NCI-H2171 (cell line): ENCODE data around the gene P2RY13.
A peak's percentile ranks its signal among the peaks of the same experiment; 100 is the strongest.

Experiments used
- DNase-seq: peaks from one replicate; lab custom pipeline; 2025; lab: John Stamatoyannopoulos, UW

The P2RY13 gene

DNA sequence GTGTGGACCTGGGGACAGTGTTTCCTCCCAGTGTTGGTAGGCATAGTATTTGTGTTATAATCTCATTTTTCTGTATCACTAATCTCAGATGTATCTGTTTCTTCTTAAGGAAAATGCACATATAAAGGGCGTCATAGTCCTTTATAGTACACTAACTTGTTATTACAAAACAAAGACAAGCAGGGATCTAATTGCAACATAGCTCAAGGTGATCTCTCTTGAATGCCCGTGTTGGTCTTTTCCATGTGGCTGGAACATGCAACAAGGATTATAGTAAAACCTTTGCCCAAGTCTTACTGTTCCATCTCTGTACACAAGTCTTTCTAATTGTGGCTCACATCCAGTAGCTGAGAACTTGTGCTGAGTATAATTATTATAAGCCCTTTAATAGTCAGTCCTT, 9.2 kb downstream of the P2RY13 start:
- DNase-seq, result no peak

DNA sequence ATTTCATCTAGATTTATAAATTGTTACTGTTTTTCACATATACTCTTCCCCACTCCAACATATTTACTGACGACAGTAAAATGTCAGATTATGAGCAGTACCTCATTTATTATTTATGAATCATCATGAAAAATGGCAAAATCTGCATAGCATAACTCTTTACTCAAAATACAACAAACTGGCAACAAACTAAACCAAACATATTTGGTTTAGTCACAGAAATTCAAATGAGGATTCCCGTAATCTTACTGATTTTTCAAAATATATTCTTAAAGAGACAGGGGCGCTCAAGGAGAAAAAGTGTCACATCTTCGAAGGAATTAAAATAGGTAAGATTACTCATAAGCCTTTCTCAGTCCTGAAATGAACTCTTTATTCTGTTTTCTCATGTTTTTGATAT, 9.7 kb downstream of the P2RY13 start:
- no peak for DNase-seq

DNA sequence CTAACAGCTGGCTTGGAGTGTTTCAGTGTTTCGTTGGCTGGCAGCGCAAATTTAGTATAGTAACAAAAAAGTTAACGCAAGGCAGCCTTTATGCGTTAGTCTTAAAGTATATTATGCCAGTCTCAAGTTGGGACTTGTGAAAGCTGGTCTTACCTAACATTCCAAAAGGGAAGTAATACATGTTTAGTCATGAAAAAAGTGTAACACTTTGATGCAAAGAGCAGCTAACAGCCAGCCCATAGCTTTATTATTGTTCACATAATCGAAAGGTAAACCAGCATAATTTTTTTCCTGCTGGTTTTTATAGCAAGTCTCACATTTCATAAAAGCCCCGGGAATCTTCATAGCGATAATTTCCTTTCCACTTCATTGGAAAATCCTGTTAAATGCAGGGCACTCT, 10.4 kb downstream of the P2RY13 start:
- DNase-seq, result no peak

DNA sequence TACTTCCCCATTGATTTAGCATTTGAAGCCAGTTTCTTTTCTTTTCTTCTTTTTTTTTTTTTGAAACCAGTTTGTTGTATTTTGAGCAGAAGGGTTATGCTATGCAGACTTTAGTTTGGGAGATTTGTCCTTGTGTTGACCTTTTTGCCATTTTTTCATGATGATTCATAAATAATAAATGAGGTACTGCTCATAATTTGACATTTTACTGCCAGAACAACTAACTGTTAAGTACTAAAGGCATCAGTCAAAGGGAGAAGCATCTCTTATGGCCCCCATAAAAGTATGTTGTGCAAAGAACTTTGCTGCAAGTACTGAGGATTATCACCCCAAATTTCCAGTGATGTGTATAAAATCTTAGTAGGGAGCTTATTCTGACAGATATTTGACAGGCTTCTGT, 11.0 kb downstream of the P2RY13 start:
- no peak for DNase-seq

DNA sequence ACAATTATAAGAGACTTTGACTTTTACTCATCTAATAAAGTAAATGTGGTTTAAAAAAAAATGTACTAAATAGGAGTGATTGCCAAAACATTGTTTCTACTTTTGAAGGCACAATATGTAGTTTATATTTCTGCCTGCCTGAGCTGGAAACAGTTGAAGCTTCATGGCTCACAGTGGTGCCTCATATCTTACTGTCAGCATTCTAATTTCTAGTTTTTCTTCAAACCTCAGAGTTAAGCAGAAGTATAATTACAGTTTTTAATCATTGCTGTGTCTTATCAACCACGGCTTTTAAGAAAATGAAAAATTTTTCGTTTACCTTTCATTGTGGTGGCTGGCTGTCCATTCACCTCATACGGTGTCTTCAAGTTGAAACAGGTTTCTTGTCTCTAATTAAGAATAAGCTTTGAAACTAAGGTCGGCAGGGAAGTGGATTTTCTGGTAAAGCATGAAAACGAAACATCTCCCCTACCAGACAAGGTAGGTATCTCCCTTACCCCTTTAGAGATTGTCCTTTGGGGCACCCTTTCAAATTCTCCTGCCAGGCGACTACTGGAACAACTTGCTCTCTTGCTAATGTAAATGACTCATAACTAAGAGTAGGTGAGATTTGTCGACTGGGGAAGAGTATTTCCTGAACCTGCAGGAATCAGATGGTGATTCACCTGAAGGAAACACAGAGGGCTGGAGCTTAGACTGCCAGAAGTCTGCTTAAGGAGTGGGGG, 12.9 kb downstream of the P2RY13 start, which contains the start of gene GPR87:
Gene GPR87 (minus strand): TSS at position 554 of the 725 bp plus-strand sequence. CDS start 16,720 bp downstream, outside the sequence.
- DNase-seq, result no peak

DNA sequence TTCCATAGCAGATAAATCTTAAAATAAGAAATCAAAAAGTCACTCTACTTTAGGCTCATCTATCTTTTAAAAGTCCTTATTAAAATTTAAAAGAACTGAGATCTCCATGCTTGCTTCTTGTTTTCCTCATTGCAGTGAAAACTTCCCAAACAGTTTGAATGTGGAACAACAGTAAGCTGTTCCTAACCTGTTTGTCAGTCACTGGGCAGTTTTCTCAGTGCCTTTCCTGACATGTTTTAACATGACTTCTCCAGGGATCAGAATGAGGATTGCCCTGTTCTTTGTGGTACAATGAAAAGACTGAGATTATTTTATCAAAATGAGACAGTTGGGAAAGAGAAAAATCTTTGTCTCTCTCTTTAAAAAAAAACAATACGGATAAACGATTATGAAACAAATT, 13.5 kb downstream of the P2RY13 start:
- DNase-seq, result no peak

DNA sequence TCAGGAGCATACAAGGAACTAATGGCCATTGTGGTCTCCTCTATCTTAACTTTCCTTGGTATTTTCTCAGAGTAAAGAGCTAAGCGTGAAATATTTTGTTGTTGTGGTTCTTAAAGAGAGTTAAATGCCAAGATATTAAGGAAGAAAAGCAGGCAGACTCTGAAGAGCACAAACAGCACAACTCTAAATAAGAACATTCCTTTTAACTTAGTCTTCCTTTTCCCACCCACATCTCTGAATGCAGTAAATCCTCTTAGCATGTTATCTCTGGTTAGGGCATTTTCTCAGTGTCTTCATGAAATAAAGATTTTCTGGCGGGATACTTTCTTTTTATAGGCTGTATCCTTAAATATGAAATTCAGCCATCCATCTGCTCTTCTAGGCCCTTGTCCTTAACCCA, 14.2 kb downstream of the P2RY13 start:
- no peak for DNase-seq

DNA sequence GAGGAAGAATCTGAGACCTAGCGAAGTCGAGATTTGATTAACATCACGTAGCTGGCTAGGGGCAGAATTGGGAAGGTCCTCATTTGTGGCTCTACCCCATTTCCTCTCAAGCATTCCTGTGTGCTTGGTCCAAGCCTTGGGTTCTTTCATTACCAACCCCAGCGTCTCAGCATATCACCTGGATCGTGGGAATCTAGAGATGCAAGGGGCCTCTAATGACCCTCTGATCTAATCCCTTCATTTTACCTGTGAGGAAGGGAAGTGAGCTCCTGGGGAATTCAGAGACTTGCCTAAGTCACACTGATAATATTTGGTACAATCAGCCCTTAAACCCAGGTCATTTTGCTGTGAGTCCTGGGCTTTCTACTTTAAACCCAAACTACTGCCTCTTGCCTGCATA, 14.8 kb downstream of the P2RY13 start:
- no peak for DNase-seq

DNA sequence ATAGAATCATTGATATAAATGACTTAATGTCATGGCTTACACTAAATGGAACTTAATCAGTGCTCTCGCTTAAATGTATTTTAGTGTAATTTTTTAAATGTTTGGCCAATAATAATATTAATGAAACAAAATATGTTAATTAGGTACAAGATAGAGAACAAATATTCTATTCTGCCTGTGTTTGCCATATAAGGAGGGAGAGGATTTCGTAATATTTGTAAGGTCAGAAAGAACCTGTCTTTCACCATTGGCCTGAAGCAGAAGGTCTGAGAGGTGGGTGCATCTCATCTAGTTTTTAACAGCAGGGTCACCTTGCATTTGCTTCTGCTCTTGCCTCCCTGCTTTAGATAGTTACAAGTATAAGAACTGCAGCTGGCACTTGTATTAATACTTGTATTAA, 15.2 kb downstream of the P2RY13 start:
- no peak for DNase-seq

DNA sequence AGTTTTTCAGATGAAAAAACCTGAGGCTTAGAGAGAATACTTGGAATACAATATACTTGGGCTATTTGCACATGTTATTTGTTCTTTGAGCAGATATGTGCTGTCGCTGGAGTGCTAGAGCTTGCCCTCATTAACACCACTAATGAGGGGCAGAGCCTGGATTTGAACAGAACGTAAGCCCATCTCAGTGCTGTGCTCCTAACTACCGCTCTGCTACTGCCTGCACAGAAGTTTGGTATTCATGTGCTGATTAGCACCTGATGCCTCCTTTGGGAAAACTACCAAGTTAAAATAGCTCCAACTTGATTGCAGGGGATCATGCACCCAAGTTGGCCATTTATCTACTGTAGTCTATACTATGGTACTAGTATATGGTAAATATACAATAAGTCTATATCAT, 16.4 kb downstream of the P2RY13 start:
- no peak for DNase-seq

DNA sequence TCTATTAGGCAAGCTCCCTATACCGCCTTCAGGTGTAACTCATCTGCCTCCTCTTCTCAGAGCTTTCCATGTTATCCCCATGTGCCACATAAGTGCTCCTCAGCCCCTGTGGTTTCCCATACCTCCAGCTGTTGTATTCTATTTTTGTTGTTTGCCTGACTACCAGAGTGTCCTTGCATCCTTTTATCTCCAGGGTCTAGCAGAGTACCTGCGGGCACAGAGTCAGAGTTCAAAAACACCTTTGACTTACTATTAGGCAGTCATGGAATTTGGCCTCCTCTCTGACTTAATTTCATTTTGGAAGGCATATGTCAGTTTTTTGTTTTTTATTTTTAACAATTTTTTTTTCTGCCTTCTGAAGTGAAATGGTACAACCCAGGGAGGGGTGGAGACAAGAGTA, 19.8 kb downstream of the P2RY13 start:
- DNase-seq, result no peak

DNA sequence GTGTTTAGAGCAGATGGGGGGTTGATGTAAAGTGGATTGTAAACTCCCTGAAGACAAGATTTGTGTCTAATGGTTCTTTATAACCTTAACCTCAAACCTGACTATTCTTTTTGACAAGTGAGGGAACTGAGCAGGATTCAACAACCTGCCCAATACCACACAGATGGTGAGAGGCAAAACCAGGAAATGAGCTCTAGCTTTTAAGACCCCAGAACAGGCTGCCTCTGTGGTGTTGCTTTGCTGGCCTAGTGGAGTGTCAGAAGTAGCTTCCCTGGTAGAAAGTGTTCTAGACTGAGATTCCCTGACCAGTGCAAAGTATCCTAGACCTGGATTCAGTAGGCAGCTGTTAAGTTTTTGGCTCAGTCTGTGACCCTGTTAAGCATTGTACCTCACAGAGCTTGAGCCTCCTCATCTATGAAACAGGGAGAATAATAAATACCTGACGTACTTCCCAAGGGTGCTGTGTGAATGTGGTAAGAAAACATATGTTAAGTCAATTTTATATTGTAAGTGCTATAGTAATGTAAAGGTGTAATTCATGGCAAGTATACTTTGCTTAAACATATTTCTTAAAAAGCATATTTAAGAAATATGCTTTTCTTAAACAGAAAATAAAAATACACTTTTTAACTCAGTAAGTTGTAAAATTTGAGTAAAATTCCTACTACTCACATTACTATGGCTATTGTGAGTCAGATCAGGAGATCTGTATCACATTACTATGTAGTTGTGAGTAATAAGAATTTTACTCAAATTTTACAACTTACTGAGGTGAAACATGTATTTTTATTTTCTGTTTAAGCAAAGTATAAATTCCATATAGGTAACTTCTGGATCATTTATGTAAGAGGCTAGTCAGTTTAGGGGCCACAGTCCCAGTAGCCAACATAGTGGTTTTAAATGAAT, 21.5 kb downstream of the P2RY13 start:
- no peak for DNase-seq

DNA sequence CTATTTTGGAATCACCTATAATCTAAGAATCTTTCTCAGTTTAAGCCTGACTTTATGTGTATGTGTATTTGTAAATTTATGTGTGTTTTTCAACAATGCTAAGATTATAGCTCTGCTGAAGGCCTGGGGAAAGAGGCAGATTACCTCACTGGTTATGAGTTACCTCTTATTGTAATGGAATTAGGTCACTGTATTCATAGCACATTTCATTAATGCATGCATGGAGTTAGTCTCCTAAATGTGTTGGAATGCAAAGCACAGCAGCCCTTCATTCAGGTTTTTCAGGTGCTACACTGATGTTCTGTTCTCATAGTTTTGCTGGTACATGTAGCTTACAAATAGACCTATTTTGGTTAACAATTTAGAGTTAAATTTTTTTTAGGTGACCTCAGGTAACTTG, 22.2 kb downstream of the P2RY13 start:
- DNase-seq, result no peak

DNA sequence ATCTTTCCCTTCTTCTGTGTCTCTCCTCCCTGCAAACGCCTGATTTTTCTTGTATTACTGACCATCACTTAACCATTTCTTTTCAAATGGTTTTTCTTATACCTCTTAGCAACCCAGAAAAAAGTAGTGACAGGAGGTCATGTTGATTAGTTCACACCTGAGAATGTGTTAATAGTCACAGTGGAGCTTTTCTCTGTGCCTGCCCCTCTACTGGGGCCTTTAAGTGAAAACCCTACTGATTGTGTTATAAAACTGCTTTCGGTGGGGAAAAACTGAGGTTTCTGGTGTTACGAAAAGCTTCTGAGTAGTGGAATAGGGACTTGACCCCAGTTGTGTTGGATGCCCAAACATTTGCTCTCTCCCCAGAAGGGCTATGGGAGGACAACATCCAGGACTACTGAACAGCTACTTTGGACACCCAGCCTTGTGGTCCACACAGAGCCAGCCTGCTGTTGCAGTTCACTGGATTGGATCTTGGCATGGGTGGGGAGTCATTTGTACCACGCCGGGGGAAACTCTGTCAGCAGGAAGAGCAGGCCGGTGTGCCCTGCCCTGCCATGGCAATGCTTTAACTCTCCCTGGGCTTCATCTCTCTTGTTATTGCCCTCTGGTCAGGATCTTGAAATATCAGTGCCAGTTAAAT, 23.1 kb downstream of the P2RY13 start:
- DNase-seq, result no peak

DNA sequence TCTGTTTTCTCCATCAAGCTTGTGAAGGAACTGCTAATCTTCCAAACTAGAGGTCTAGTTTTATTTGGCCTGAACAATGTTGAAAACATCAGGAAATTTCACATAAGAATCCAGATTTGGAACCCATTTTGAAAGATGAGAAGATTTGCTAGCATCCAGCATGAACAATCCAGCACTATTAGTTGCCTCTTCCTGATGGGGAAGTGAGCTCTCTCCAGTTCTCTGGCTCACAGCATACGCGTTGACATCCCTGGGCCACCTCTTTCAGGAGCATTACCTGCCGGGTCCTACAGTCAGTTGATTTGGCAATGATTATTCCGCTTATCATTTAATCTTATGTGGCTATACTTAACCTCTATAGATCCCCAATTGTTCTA, 23.6 kb downstream of the P2RY13 start:
- DNase-seq, result no peak

DNA sequence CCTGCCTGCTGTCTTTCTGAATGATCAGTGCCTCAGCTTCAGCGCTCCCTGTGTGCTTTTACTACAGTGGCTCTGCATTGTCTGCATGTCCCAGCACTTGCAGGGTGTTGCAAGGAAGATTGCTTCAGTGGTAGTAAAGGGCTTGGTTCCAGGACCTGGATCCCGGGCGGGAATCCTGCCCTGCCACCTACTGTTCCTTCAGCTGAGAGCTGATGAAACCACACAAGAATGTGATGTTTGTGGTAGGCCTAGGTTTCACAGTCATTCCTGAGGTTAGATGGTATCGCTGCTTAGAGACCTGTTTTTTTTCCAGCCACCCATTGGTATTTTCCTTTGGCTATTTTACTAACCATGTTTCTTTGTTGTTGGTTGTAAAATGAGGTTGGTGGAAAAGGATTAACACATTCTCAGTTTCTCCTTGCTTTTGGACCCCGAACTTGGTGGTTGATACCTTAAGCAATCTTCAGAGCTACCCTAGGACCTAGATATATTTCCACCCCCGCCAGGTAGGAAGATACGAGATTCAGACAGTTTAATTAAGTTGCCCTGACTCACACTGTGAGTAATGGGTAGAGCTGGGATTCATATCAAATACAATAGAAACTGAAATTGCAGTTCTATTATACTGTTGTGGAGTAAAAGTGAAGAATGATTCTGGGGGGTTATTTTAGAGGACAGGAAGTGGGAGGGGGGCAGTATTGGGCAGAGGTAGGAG, 24.1 kb downstream of the P2RY13 start:
- DNase-seq, result no peak

DNA sequence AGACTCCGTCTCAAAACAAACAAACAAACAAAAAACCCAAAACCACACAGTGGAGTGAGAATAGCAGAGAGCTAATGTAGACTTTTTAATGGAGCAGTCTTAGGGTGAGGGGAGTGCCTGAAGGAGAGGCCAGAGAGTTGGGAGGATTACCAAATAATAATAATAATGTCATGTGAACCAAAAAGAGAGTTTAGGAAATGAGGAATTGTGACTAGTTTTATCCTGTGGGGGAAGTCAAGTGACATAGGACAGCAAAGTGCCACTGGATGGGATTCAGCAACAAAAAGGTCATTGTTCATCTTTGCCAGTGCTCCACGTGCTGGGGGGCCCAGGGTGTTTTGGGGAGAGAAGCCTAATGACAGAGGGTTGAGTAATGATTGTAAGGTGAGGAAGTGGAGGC, 25.6 kb downstream of the P2RY13 start:
- DNase-seq, result no peak

DNA sequence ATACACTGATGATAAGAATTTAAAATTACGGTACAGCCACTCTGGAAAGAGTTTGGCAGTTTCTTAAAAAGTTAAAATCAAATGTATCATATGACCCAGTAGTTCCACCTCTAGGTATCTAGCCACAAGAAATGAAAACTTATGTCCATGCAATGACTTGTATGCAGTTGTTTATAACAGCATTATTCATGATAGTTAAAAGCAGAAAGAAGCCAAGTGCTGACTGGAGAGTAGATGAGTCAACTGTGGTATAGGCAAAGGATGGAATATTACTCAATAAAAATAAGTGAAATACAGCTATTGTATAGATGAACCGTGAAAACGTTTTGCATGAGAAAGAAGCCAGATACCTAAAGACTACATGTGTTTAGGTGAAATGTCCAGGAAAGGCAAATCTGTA, 27.6 kb downstream of the P2RY13 start:
- no peak for DNase-seq

DNA sequence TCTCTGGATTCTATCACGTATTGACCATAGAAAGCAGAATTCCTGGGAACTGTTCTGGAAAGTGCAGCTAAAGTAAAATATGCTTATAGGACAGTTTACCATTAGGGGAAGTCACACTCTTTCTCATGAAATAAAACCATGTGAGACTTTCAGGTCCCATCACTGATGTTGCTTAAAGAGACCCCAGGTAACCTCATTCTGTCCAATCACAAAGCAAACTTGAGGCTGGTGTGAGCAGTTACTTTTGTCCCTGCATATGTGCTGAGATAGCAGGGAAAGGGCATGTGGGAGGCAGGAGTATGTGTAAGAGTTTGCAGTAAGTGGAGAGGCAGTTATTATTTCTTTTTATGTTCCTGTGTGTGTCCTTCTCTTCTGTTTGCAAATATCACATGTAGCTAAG, 28.8 kb downstream of the P2RY13 start:
- no peak for DNase-seq

DNA sequence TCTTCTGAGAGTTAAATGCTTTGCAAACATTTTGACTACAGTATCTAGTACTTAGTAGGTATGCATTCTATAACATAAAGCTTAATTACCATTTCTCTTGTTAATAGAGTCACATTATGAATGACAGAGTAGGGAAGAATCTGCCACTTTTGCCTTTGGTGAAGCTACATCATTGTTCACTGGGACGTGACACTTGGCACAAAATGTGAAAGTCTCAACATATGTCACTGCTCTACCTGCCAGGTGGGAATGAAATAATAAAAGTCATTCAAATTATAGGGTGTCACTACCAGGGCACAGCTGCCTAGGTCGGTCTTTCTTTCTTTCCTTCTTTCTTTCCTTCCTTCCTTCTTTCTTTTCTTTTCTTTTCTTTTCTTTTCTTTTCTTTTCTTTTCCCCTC, 30.3 kb downstream of the P2RY13 start:
- DNase-seq, result peak; percentile 41

DNA sequence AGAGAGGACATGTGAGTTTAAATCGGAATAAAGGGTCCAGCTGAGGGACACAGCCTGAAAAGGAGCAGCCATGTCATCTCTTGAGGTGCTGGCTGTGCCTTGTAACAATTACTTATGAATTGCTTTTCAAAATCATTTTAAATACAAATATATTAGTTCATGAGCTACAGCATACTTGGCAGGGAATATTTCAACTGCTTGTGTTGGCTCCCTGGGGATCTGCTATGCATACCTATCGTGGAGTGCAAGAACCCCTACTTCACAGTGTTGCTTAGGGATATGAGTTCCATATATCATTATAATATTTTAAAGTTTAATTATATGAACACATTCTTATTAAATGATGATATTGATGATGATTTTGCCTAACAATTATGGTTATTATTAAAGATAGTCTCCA, 31.9 kb downstream of the P2RY13 start:
- no peak for DNase-seq

DNA sequence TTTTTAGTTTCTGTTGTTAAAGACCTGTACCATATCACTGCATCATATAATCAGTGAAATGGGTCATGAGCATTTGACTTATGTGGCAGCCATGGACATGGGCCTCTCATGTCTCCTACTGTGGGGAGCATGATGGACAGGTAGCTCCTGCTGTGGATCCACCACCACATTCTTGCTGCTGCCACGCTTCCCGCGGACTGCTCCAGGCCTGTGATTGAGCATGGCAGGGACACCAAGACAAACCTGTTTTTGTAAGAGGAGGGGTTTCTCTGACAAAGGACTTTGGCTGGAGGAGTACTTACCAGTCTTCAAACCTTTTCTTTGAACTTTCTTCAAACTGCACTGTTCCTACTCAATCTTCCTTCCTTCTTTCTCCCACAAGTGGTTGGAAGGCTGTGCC, 33.1 kb downstream of the P2RY13 start:
- DNase-seq, result no peak
